ENCODE results near the gene ABCC8. TPM values are rescaled to one million over a fixed set of nuclear protein-coding genes. Genes with fewer than 3 reads are reported as not detected.

ABCC8 gene
- total RNA-seq, 2 donors from 2014 or later: 0.55 TPM; not detected in 1

DNA sequence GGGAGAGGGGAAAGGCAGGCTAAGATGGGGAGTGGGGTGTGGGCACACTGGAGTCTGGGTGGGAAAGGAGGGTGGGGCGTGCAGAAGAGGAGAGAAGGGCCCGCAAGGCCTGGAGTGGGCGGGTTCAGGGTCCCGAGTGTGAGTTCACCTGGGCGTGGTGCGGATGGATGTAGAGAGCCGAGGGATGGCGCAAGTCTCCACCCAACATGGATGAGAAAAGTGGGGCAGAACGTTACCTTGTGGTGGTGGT is 364 bp upstream of the ABCC8 start:
- TF ChIP-seq, protein P1, sequence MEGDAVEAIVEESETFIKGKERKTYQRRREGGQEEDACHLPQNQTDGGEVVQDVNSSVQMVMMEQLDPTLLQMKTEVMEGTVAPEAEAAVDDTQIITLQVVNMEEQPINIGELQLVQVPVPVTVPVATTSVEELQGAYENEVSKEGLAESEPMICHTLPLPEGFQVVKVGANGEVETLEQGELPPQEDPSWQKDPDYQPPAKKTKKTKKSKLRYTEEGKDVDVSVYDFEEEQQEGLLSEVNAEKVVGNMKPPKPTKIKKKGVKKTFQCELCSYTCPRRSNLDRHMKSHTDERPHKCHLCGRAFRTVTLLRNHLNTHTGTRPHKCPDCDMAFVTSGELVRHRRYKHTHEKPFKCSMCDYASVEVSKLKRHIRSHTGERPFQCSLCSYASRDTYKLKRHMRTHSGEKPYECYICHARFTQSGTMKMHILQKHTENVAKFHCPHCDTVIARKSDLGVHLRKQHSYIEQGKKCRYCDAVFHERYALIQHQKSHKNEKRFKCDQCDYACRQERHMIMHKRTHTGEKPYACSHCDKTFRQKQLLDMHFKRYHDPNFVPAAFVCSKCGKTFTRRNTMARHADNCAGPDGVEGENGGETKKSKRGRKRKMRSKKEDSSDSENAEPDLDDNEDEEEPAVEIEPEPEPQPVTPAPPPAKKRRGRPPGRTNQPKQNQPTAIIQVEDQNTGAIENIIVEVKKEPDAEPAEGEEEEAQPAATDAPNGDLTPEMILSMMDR (conservative IDR thresholded peaks at IDR 0.05): no peak
- Histone ChIP-seq H3K27ac (ENCODE audit: low read depth, low read length) (no peak overlapping the region), H3K36me3 (ENCODE audit: control insufficient read depth, insufficient read depth, low read length) (no peaks in the 10 kb centered on the region), H3K27me3 (ENCODE audit: control insufficient read depth, insufficient read depth, low read length, poor library complexity, severe bottlenecking) (peaks cover 61% of the 10 kb centered on the region), H3K9me3 (ENCODE audit: control insufficient read depth, low read length) (no peaks in the 10 kb centered on the region), H3K9ac (ENCODE audit: extremely low read depth, low read length, poor library complexity, severe bottlenecking) (no peak overlapping the region), H3K4me1 (ENCODE audit: control insufficient read depth, insufficient read depth, low read length) (no peaks in the 10 kb centered on the region), H3K4me3 (ENCODE audit: low read length) (no peak overlapping the region)
- H3K4me1 Mint-ChIP-seq: peaks cover 9% of the 10 kb centered on the region
- H3K36me3 Mint-ChIP-seq (ENCODE audit: low read depth): no peaks in the 10 kb centered on the region
- WGBS, 2 experiments (ENCODE audit: insufficient coverage in 1 of 2, insufficient read length in 1 of 2): 29 to 30% methylated on average over 9 of the region's 9 CpGs
- peaks cover 91% of the 10 kb centered on the region for H3K27me3 Mint-ChIP-seq (ENCODE audit: insufficient read depth)
- DNase-seq: no peak
- no peak overlapping the region for H3K27ac Mint-ChIP-seq
- no peaks in the 10 kb centered on the region for H3K9me3 Mint-ChIP-seq
- H3K4me3 Mint-ChIP-seq: peak overlapping the region; percentile 64

DNA sequence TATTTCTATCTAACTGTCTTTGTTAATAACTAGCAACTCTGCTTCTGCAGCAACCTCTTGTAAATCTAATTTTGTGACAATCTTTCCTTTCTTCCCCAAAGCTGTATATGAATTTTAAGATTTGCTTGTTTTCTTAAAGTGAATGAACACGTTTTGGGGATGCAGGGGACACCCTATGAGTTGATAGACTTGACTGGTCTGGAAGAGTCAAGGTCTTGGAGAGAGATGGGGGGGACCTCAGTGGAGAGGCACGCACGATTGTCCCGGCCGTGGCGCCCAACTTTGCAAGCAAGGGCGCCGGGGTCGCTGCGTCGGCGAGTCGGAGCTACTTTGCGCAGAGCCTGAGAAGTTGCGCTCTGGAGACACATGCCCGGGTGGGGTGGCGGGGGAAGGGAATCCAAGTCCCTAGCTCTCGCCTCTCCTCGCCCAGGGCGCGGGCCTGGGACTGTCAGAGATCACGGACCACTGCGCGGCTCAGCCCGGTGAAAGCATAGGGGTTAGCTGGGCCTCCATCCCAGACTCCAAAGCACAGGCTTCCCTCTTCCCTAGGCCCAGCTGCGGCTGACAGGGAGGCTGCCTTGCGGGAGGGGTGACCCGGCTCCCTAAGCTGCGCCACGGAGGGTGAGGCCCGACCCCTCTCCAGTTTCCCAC is 854 bp downstream of the ABCC8 start:
- Mint-ChIP-seq H3K9me3 (no peaks in the 10 kb centered on the region), H3K4me3 (peak overlapping the region; percentile 64), H3K36me3 (ENCODE audit: low read depth) (no peaks in the 10 kb centered on the region), H3K27ac (no peak overlapping the region), H3K4me1 (peaks cover 9% of the 10 kb centered on the region), H3K27me3 (ENCODE audit: insufficient read depth) (peaks cover 96% of the 10 kb centered on the region)
- H3K9ac ChIP-seq (ENCODE audit: extremely low read depth, low read length, poor library complexity, severe bottlenecking): no peak overlapping the region
- H3K9me3 ChIP-seq (ENCODE audit: control insufficient read depth, low read length): no peaks in the 10 kb centered on the region
- TF ChIP-seq, protein P1 (conservative IDR thresholded peaks at IDR 0.05): no peak
- H3K27me3 ChIP-seq (ENCODE audit: control insufficient read depth, insufficient read depth, low read length, poor library complexity, severe bottlenecking): peaks cover 61% of the 10 kb centered on the region
- peak overlapping the region; percentile 77 for H3K4me3 ChIP-seq (ENCODE audit: low read length)
- no peaks in the 10 kb centered on the region for H3K4me1 ChIP-seq (ENCODE audit: control insufficient read depth, insufficient read depth, low read length)
- no peaks in the 10 kb centered on the region for H3K36me3 ChIP-seq (ENCODE audit: control insufficient read depth, insufficient read depth, low read length)
- peak; percentile 73 for DNase-seq
- 2 to 5% methylated on average over 7 to 31 of the region's 31 CpGs for WGBS, 2 experiments (ENCODE audit: insufficient coverage in 1 of 2, insufficient read length in 1 of 2)
- no peak overlapping the region for H3K27ac ChIP-seq (ENCODE audit: low read depth, low read length)

DNA sequence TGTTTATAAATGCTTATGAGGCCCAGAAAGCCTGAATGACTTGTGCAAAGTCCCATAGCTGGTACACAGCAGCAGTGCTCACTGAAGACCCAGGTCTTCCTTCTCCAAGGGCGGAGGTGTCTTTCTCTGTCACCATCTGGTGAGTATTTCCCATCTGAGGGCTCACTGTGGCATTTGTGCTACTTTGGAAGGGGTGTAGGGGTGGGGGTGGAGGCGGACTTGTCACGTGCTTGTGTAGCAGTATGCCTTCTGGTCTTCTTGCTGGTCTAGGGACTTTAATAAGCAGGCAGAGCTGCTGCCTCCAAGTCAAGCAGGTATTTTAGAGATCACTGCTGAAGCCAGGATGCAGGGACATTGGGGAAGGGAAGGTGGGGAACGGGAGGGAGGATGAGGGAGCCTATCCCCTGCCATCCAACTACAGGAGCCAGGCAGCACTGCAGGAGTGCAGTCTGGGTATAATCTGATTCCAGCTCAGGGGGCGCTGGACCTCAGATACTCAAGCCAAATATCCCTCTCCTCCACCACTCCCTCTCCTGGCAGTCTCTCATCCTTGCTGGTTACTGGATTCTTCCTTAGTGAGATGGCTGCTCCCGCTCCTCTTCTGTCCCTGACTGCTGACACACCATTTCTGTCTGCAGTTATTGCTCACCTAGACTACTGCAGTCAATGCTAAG is 3.4 kb downstream of the ABCC8 start:
- no peak overlapping the region for H3K4me3 Mint-ChIP-seq

More for the DNA sequence above, 3.4 kb downstream of the ABCC8 start:
- no peaks in the 10 kb centered on the region for H3K36me3 ChIP-seq (ENCODE audit: control insufficient read depth, insufficient read depth, low read length)
- H3K4me1 Mint-ChIP-seq: peaks cover 9% of the 10 kb centered on the region
- no peaks in the 10 kb centered on the region for H3K4me1 ChIP-seq (ENCODE audit: control insufficient read depth, insufficient read depth, low read length)
- H3K27ac Mint-ChIP-seq: no peak overlapping the region
- H3K4me3 ChIP-seq (ENCODE audit: low read length): no peak overlapping the region
- H3K9me3 ChIP-seq (ENCODE audit: control insufficient read depth, low read length): no peaks in the 10 kb centered on the region
- TF ChIP-seq, protein P1 (conservative IDR thresholded peaks at IDR 0.05): peak; percentile 91
- peaks cover 74% of the 10 kb centered on the region for H3K27me3 Mint-ChIP-seq (ENCODE audit: insufficient read depth)
- 47 to 63% methylated on average over 4 to 6 of the region's 6 CpGs for WGBS, 2 experiments (ENCODE audit: insufficient coverage in 1 of 2, insufficient read length in 1 of 2)
- H3K9me3 Mint-ChIP-seq: no peaks in the 10 kb centered on the region
- H3K27me3 ChIP-seq (ENCODE audit: control insufficient read depth, insufficient read depth, low read length, poor library complexity, severe bottlenecking): peaks cover 49% of the 10 kb centered on the region
- DNase-seq: peak; percentile 93
- no peaks in the 10 kb centered on the region for H3K36me3 Mint-ChIP-seq (ENCODE audit: low read depth)
- H3K27ac ChIP-seq (ENCODE audit: low read depth, low read length): no peak overlapping the region
- no peak overlapping the region for H3K9ac ChIP-seq (ENCODE audit: extremely low read depth, low read length, poor library complexity, severe bottlenecking)
